ENCODE results near the gene TEX35.

- TF ChIP-seq, protein P1, sequence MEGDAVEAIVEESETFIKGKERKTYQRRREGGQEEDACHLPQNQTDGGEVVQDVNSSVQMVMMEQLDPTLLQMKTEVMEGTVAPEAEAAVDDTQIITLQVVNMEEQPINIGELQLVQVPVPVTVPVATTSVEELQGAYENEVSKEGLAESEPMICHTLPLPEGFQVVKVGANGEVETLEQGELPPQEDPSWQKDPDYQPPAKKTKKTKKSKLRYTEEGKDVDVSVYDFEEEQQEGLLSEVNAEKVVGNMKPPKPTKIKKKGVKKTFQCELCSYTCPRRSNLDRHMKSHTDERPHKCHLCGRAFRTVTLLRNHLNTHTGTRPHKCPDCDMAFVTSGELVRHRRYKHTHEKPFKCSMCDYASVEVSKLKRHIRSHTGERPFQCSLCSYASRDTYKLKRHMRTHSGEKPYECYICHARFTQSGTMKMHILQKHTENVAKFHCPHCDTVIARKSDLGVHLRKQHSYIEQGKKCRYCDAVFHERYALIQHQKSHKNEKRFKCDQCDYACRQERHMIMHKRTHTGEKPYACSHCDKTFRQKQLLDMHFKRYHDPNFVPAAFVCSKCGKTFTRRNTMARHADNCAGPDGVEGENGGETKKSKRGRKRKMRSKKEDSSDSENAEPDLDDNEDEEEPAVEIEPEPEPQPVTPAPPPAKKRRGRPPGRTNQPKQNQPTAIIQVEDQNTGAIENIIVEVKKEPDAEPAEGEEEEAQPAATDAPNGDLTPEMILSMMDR (IDR thresholded peaks at IDR 0.05 in 2 of 3, conservative IDR thresholded peaks at IDR 0.05 in 1 of 3; ENCODE audit: borderline replicate concordance in 1 of 3, insufficient read depth in 1 of 3, low read depth in 2 of 3, low read length in 2 of 3) = 0 out of 6 replicates have a peak, but pooled peaks of 1 of the 3 experiments have one; percentile 19
- TF ChIP-seq POLR2AphosphoS5 (IDR thresholded peaks at IDR 0.05; ENCODE audit: low read depth, low read length) (no peak), POLR2A (IDR thresholded peaks at IDR 0.05; ENCODE audit: borderline replicate concordance, extremely low read depth, insufficient read depth, insufficient read length) (no peak), EZH2phosphoT487 (IDR thresholded peaks at IDR 0.05; ENCODE audit: borderline replicate concordance) (no peak), CEBPB (IDR thresholded peaks at IDR 0.05; ENCODE audit: low read depth) (no peak), EZH2 (IDR thresholded peaks at IDR 0.05) (no peak), YY1 (IDR thresholded peaks at IDR 0.05; ENCODE audit: extremely low read depth, insufficient replicate concordance, low read depth, low read length) (no peak), SP1 (IDR thresholded peaks at IDR 0.05; ENCODE audit: low read depth) (no peak), RAD21 (IDR thresholded peaks at IDR 0.05; ENCODE audit: low read depth) (no peak; the same call in 1 of the 2 replicates), SRF (IDR thresholded peaks at IDR 0.05; ENCODE audit: low read depth) (no peak), ATF3 (IDR thresholded peaks at IDR 0.05) (no peak), ZNF274 (IDR thresholded peaks at IDR 0.05; ENCODE audit: low read depth, low read length) (no peak)
Measured at GRCh38 chr1:178513278-178513983, 522 bp downstream of the TEX35 start.
